GM19395 (cell line): ENCODE measurements around the gene PCP2.
"Not testable (repeated sequence)": the region's sequence is repeated elsewhere in the genome, so short reads cannot be mapped to it uniquely, and the experiment has no call there.

Source experiments
- ATAC-seq: cut with Tn5 transposase; IDR thresholded peaks from one replicate; pipeline ENCODE4 v1.9.1; 2021; ENCODE audit warnings: mild to moderate bottlenecking, moderate library complexity; ENCODE audit not compliant: unreplicated experiment

The PCP2 gene

GRCh38 chr19:7662657-7663056 lies 29.1 kb upstream of the PCP2 start:
- ATAC-seq: no peak

- no peak for ATAC-seq
Observed at GRCh38 chr19:7661744-7662538, 28.4 kb upstream of the PCP2 start.

GRCh38 chr19:7658219-7658686 lies 24.7 kb upstream of the PCP2 start:
- peak; percentile 68 for ATAC-seq

GRCh38 chr19:7657131-7657751 lies 23.7 kb upstream of the PCP2 start:
- no peak for ATAC-seq

GRCh38 chr19:7655581-7655980 lies 22.1 kb upstream of the PCP2 start:
- ATAC-seq: no peak

GRCh38 chr19:7654401-7654800 lies 20.9 kb upstream of the PCP2 start:
- ATAC-seq: no peak

GRCh38 chr19:7652061-7652641 lies 18.6 kb upstream of the PCP2 start:
- ATAC-seq: no peak

- ATAC-seq: no peak
Observed at GRCh38 chr19:7650148-7650547, 16.6 kb upstream of the PCP2 start.

- ATAC-seq: no peak
Observed at GRCh38 chr19:7648265-7649014, 14.9 kb upstream of the PCP2 start.

- no peak for ATAC-seq
Observed at GRCh38 chr19:7647156-7647555, 13.6 kb upstream of the PCP2 start.

- no peak for ATAC-seq
Observed at GRCh38 chr19:7646426-7646700, 12.8 kb upstream of the PCP2 start.

GRCh38 chr19:7645656-7646425 lies 12.3 kb upstream of the PCP2 start:
- ATAC-seq: no peak

- no peak for ATAC-seq
Observed at GRCh38 chr19:7645163-7645562, 11.6 kb upstream of the PCP2 start.

- no peak for ATAC-seq
Observed at GRCh38 chr19:7644550-7644877, 11.0 kb upstream of the PCP2 start.

- ATAC-seq: not testable (repeated sequence)
Observed at GRCh38 chr19:7643629-7644549, 10.4 kb upstream of the PCP2 start.

- ATAC-seq: no peak
Observed at GRCh38 chr19:7643031-7643415, 9.5 kb upstream of the PCP2 start.

- ATAC-seq: no peak
Observed at GRCh38 chr19:7642295-7643030, 8.9 kb upstream of the PCP2 start.

GRCh38 chr19:7641290-7642276 lies 8.1 kb upstream of the PCP2 start:
- no peak for ATAC-seq
